SH-SY5Y (cell line): Measurements from ENCODE around the gene MAST4.

Experiments
- GATA2 ChIP-seq: IDR thresholded peaks from 2 replicates; pipeline ENCODE4 v1.6.1; 2011; ENCODE audit warnings: mild to moderate bottlenecking, low read depth, low read length
- GATA3 ChIP-seq: IDR thresholded peaks from 2 replicates; pipeline ENCODE4 v1.6.1; 2011; ENCODE audit warnings: low read depth, mild to moderate bottlenecking, low read length, moderate library complexity

DNA sequence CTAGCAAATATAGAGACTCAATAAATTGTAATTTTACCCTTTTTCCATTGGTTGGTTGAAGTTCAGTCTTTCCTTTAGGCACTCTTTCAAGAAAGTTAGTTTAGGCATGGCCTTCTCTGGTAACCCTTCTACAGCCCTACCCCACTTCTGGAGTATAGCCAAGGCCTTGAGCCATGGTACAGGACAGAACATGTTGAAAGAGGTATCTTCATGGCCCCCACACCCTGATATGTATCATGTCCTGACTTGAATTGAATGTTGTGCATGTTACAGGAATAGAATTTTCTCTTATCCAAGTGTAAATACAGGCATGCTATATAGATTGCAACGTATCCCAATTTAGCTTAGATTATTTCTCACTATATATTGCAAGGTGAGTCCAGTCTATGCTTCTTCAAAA, 424.8 kb downstream of the MAST4 start:
- TF ChIP-seq GATA3 = no peak
- no peak for TF ChIP-seq GATA2
